Measurements from ENCODE around the gene SLC6A2. TPM values are rescaled to one million over a fixed set of nuclear protein-coding genes. Genes with fewer than 3 reads are reported as not detected.

Gene SLC6A2
- total and polyA plus RNA-seq, 12 donors: 0.17 TPM; not detected in 11

DNA sequence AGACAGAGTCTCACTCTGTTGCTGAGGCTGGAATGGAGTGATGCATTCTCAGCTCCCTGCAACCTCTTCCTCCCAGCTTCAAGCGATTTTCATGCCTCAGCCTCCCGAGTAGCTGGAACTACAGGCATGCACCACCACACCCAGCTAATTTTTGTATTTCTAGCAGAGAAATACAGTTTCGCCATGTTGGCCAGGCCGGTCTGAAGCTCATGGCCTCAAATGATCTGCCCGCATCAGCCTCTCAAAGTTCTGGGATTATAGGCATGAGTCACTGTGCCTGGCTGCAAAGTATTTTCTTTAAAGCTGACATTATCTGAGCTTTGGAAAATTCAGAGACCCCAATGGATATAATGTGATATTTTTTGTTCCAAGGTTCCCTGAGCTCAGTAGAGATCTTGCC, 31.1 kb upstream of the SLC6A2 start:
- no peaks in the 10 kb centered on the region for H3K36me3 ChIP-seq

GRCh38 chr16:55625843-55626242, 29.9 kb upstream of the SLC6A2 start:
- Histone ChIP-seq H3K36me3 (no peaks in the 10 kb centered on the region), H3K4me3 (no peak overlapping the region), H3K27me3 (peaks cover 0 to 3% (median 0%) of the 10 kb centered on the region in 7 donors), H3K9me3 (no peaks in the 10 kb centered on the region), H3K27ac (no peak overlapping the region), H3K4me1 (no peaks in the 10 kb centered on the region)
- intact Hi-C loops (cut with DNase I): no loop called here
- DNase-seq: no peak
- no peak for TF ChIP-seq CTCF (IDR thresholded peaks at IDR 0.05)
- WGBS, 2 donors: 65 to 81% methylated on average over 3 of the region's 3 CpGs
- ATAC-seq: no peak

More for the DNA sequence above, 31.1 kb upstream of the SLC6A2 start:
- H3K4me3 ChIP-seq: no peak overlapping the region
- ATAC-seq (no peak), DNase-seq (no peak)
- H3K9me3 ChIP-seq: peaks cover 0 to 5% (median 0%) of the 10 kb centered on the region in 11 donors
- no peak overlapping the region for H3K27ac ChIP-seq
- whole genome bisulfite sequencing, 2 donors: 95% methylated on average over 5 of the region's 5 CpGs
- H3K27me3 ChIP-seq: peaks cover 0 to 3% (median 0%) of the 10 kb centered on the region in 7 donors
- intact Hi-C loops (cut with DNase I): no loop called here
- H3K4me1 ChIP-seq: no peaks in the 10 kb centered on the region
- TF ChIP-seq CTCF (IDR thresholded peaks at IDR 0.05): no peak

- intact Hi-C loops (cut with DNase I): no loop called here
- Histone ChIP-seq H3K27ac (no peak overlapping the region), H3K36me3 (no peaks in the 10 kb centered on the region), H3K27me3 (peaks cover 0 to 3% (median 0%) of the 10 kb centered on the region in 7 donors), H3K9me3 (peaks cover 0 to 7% (median 0%) of the 10 kb centered on the region in 11 donors), H3K4me3 (no peak overlapping the region), H3K4me1 (no peaks in the 10 kb centered on the region)
- WGBS, 2 donors: 64 to 65% methylated on average over 6 of the region's 6 CpGs
- TF ChIP-seq CTCF (IDR thresholded peaks at IDR 0.05): no peak
- no peak for ATAC-seq
- DNase-seq: no peak
Measured at GRCh38 chr16:55628306-55628968, 27.4 kb upstream of the SLC6A2 start.

GRCh38 chr16:55630774-55631173, 25.0 kb upstream of the SLC6A2 start:
- DNase-seq (no peak), ATAC-seq (no peak)
- intact Hi-C loops (cut with DNase I): no loop called here
- Histone ChIP-seq H3K9me3 (peaks cover 0 to 7% (median 0%) of the 10 kb centered on the region in 11 donors), H3K36me3 (no peaks in the 10 kb centered on the region), H3K27ac (no peak overlapping the region), H3K4me1 (no peaks in the 10 kb centered on the region), H3K4me3 (no peak overlapping the region), H3K27me3 (peaks cover 0 to 11% (median 0%) of the 10 kb centered on the region in 7 donors)
- no peak for TF ChIP-seq CTCF (IDR thresholded peaks at IDR 0.05)
